T-helper 2 cell treated with Interferon-gamma antibody and Interleukin-4, amounts not matched to agents 5 μg/mL and 100 μg/mL, for 36 hours (primary cell): ENCODE measurements around the gene COL4A2.
"Not testable (repeated sequence)": the region's sequence is repeated elsewhere in the genome, so short reads cannot be mapped to it uniquely, and the experiment has no call there.

ENCODE experiments used
- DNase-seq: peaks from one replicate; pipeline ENCODE4 v3.0.0; 2021; ENCODE audit warnings: low spot score
- H3K27ac Mint-ChIP-seq: one replicate; pipeline ENCODE4 v1.8.0; 2021; ENCODE audit warnings: mild to moderate bottlenecking, mixed read lengths
- H3K27me3 Mint-ChIP-seq: one replicate; pipeline ENCODE4 v1.8.0; 2021; ENCODE audit warnings: low read depth, mixed read lengths
- H3K36me3 Mint-ChIP-seq: one replicate; pipeline ENCODE4 v1.8.0; 2021; ENCODE audit warnings: low read depth, mixed read lengths
- H3K4me1 Mint-ChIP-seq: one replicate; pipeline ENCODE4 v1.8.0; 2021; ENCODE audit warnings: low read depth, mixed read lengths
- H3K4me3 Mint-ChIP-seq: one replicate; pipeline ENCODE4 v1.8.0; 2022; ENCODE audit warnings: mild to moderate bottlenecking, moderate library complexity, mixed read lengths
- H3K9me3 Mint-ChIP-seq: one replicate; pipeline ENCODE4 v1.8.0; 2021; ENCODE audit warnings: mixed read lengths

Gene COL4A2

DNA sequence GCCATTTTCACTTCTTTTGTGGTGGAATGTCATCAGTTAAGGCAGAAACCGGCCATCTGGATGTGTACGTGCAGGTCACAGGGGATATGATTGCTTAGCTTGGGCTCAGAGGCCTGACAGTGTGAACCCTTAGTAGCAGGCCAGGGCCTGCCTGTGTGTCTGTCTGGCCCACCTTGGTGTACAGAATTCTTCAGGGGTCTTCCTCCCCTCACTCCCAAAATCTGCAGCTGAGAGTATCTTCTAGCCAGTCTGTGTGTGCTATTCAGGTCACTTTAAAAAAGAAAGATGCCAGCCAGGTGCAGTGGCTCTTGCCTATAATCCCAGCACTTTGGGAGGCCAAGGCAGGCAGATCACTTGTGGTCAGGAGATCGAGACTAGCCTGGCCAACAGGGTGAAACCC, 179.8 kb downstream of the COL4A2 start:
- not testable (repeated sequence) for DNase-seq, H3K27me3 Mint-ChIP-seq, H3K27ac Mint-ChIP-seq, H3K9me3 Mint-ChIP-seq, H3K4me3 Mint-ChIP-seq, H3K36me3 Mint-ChIP-seq, H3K4me1 Mint-ChIP-seq

- DNase-seq: no peak
- H3K9me3 Mint-ChIP-seq: no peaks in the 10 kb centered on the region
- no peaks in the 10 kb centered on the region for H3K4me1 Mint-ChIP-seq
- H3K36me3 Mint-ChIP-seq: no peaks in the 10 kb centered on the region
- no peak overlapping the region for H3K4me3 Mint-ChIP-seq
- no peak overlapping the region for H3K27ac Mint-ChIP-seq
- no peaks in the 10 kb centered on the region for H3K27me3 Mint-ChIP-seq
Measured at GRCh38 chr13:110490009-110490770, 183.1 kb downstream of the COL4A2 start.

DNA sequence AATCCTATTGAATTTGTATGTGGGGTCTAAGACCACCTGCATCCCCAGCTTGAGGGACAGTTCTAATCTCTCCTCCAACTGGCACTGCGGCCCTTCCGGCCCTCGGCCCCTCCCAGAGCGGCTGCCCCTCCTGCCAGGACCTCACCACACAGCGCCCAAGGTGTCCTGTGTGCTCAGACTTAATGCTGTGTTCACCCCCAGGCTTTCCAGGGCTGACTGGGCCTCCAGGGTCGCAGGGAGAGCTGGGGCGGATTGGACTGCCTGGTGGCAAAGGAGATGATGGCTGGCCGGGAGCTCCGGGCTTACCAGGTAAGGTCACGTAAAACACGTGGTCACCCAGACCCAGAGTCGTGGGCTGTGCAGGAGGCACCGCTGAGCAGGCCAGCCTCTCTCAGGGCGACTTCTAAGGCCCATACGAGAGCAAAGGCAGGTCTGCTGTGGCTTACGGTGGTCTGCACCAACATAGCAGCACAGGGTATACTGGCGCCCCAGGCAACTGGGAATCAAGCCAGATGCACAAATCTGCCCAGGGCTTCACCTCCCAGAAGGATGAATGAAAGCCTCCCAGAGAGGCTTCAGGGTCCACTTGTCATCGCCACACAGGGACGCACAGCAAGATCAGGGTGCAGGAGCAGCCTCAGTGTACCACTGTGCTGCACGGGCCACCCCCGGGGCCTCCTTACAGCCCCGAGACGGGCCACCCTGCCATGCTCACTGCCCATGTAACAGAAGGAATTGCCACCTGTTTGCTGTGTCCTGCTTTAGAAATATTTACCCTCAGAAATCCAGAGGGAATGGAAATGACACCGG, 185.0 kb downstream of the COL4A2 start:
- H3K9me3 Mint-ChIP-seq: no peaks in the 10 kb centered on the region
- no peaks in the 10 kb centered on the region for H3K27me3 Mint-ChIP-seq
- no peak overlapping the region for H3K4me3 Mint-ChIP-seq
- no peaks in the 10 kb centered on the region for H3K36me3 Mint-ChIP-seq
- DNase-seq: no peak
- H3K4me1 Mint-ChIP-seq: no peaks in the 10 kb centered on the region
- no peak overlapping the region for H3K27ac Mint-ChIP-seq

DNA sequence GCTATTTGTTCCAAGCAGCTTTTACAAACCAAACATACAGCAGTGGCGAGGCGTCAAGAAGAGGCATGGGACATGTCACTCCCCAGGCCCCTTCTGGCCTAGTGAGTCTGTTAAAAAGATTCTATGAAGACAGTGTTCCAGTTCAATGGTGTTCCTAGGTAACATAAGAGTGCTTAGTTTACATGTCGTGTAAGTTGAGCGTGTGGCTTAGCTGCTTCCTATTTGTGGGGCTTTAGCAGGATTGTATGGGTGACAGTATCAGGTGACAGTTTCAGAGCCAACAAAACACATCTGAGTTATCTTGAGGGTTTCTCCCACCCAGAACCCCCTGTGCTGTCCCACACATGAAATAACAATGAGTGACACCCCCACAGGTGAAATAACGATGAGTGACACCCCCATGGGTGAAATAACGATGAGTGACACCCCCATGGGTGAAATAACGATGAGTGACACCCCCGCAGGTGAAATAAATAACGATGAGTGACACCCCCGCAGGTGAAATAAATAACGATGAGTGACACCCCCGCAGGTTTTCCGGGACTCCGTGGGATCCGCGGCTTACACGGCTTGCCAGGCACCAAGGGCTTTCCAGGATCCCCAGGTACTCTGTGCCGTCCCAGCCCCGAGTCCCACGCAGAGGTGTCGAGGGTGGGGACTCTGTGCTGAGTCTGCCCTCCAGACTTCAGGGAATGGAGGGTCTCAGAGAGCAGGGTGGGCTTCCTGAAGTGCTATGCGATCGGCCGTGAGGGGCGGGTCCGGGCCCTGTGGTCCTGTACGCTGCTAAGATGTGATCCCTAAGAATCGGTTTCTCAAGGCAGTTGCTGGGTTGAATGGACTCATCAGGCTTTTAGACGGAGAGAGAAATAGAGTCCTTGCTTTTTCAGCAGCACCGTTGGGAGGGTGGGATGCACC, 185.9 kb downstream of the COL4A2 start:
- Mint-ChIP-seq H3K4me3 (no peak overlapping the region), H3K36me3 (no peaks in the 10 kb centered on the region), H3K27ac (no peak overlapping the region), H3K4me1 (no peaks in the 10 kb centered on the region), H3K27me3 (no peaks in the 10 kb centered on the region), H3K9me3 (no peaks in the 10 kb centered on the region)
- no peak for DNase-seq

DNA sequence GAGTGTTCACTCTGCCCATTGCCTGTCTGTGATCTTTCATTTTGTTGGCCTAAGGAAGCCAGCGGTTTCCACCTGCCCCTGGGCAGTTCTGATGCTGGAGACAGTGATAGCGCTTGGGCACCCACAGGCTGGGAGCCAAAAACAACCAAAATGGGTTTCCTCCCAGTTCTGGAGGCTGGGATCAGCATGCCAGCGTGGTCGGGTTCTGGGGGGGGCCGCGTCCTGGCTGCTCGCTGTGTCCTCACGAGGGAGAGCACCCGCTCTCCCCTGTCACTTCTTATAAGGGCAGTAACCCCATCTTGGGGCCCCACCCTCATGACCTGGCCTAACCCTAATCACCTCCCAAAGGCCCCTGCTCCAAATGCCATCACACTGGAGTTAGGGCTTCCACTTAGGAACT, 186.5 kb downstream of the COL4A2 start:
- DNase-seq: no peak
- H3K27ac Mint-ChIP-seq: no peak overlapping the region
- H3K36me3 Mint-ChIP-seq: no peaks in the 10 kb centered on the region
- no peaks in the 10 kb centered on the region for H3K9me3 Mint-ChIP-seq
- H3K4me1 Mint-ChIP-seq: no peaks in the 10 kb centered on the region
- H3K4me3 Mint-ChIP-seq: no peak overlapping the region
- H3K27me3 Mint-ChIP-seq: no peaks in the 10 kb centered on the region

GRCh38 chr13:110495376-110495775, 188.3 kb downstream of the COL4A2 start:
- no peaks in the 10 kb centered on the region for H3K27me3 Mint-ChIP-seq
- no peaks in the 10 kb centered on the region for H3K4me1 Mint-ChIP-seq
- H3K4me3 Mint-ChIP-seq: no peak overlapping the region

GRCh38 chr13:110495881-110496280, 188.8 kb downstream of the COL4A2 start:
- no peaks in the 10 kb centered on the region for H3K9me3 Mint-ChIP-seq
- H3K36me3 Mint-ChIP-seq: no peaks in the 10 kb centered on the region
- no peaks in the 10 kb centered on the region for H3K4me1 Mint-ChIP-seq
- no peaks in the 10 kb centered on the region for H3K27me3 Mint-ChIP-seq
- no peak overlapping the region for H3K27ac Mint-ChIP-seq
- no peak for DNase-seq
- H3K4me3 Mint-ChIP-seq: no peak overlapping the region

More at GRCh38 chr13:110495376-110495775, 188.3 kb downstream of the COL4A2 start:
- Mint-ChIP-seq H3K9me3 (no peaks in the 10 kb centered on the region), H3K36me3 (no peaks in the 10 kb centered on the region), H3K27ac (no peak overlapping the region)
- DNase-seq: no peak

- no peak for DNase-seq
- H3K27me3 Mint-ChIP-seq: no peaks in the 10 kb centered on the region
- no peak overlapping the region for H3K4me3 Mint-ChIP-seq
- no peaks in the 10 kb centered on the region for H3K9me3 Mint-ChIP-seq
- H3K36me3 Mint-ChIP-seq: no peaks in the 10 kb centered on the region
- H3K4me1 Mint-ChIP-seq: no peaks in the 10 kb centered on the region
- no peak overlapping the region for H3K27ac Mint-ChIP-seq
Measured at GRCh38 chr13:110496281-110496680, 189.2 kb downstream of the COL4A2 start.

DNA sequence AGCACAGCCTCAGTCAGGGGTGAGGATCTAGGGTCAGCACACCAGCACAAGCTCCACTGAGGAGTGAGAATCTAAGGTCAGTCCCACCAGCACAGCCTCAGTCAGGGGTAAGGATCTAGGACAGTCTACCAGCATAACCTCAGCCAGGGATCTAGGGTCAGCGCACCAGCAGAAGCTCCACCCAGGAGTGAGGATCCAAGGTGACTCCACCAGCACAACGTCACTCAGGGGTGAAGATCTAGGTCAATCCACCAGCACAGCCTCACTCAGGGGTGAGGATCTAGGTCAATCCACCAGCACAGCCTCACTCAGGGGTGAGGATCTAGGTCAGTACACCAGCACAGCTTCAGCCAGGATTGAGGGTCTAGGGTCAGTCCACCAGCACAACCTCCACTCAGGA, 189.9 kb downstream of the COL4A2 start:
- DNase-seq: no peak
- H3K4me3 Mint-ChIP-seq: no peak overlapping the region
- no peaks in the 10 kb centered on the region for H3K27me3 Mint-ChIP-seq
- H3K27ac Mint-ChIP-seq: no peak overlapping the region
- no peaks in the 10 kb centered on the region for H3K4me1 Mint-ChIP-seq
- H3K36me3 Mint-ChIP-seq: no peaks in the 10 kb centered on the region
- no peaks in the 10 kb centered on the region for H3K9me3 Mint-ChIP-seq

DNA sequence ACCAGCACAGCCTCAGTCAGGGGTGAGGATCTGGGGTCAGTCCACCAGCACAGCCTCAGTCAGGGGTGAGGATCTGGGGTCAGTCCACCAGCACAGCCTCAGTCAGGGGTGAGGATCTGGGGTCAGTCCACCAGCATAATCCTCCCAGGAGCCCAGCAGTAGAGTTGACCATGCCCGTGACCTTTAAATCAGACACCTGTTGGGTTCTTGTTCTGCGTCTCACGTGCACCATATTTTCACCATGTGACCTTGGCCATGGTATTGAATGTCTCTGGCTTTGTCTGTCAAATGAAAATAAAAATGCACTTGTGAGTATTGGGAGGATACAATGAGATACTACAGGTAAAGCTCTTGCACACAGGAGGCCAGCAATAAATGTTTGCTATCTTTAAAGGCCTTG, 190.8 kb downstream of the COL4A2 start:
- not testable (repeated sequence) for H3K9me3 Mint-ChIP-seq, H3K27ac Mint-ChIP-seq, H3K27me3 Mint-ChIP-seq, H3K4me3 Mint-ChIP-seq, H3K36me3 Mint-ChIP-seq, DNase-seq, H3K4me1 Mint-ChIP-seq

DNA sequence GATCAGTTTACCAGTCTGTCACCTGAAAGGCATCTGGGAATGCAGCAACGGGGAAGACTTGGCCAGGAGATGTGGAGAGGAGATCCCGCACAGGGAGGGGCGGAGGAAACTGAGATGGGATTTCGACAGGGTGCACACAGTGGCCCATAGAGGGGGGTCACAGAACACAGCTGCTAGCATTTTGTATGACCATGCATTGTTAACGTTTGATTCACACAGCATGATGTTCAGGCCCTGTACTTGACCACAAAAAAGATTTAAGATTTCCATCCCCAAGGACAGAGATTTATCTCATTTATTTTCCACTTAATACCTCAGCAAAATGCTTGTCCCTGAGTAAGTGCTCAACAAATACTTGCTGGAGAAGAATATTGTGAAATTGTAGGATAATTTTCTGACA, 191.2 kb downstream of the COL4A2 start:
- H3K4me1 Mint-ChIP-seq: no peaks in the 10 kb centered on the region
- H3K27ac Mint-ChIP-seq: no peak overlapping the region
- H3K27me3 Mint-ChIP-seq: no peaks in the 10 kb centered on the region
- DNase-seq: no peak
- H3K36me3 Mint-ChIP-seq: no peaks in the 10 kb centered on the region
- H3K4me3 Mint-ChIP-seq: no peak overlapping the region
- H3K9me3 Mint-ChIP-seq: no peaks in the 10 kb centered on the region

- Mint-ChIP-seq H3K27ac (no peak overlapping the region), H3K4me1 (no peaks in the 10 kb centered on the region), H3K4me3 (no peak overlapping the region), H3K27me3 (no peaks in the 10 kb centered on the region), H3K36me3 (no peaks in the 10 kb centered on the region), H3K9me3 (no peaks in the 10 kb centered on the region)
- no peak for DNase-seq
Measured at GRCh38 chr13:110498765-110499164, 191.7 kb downstream of the COL4A2 start.

DNA sequence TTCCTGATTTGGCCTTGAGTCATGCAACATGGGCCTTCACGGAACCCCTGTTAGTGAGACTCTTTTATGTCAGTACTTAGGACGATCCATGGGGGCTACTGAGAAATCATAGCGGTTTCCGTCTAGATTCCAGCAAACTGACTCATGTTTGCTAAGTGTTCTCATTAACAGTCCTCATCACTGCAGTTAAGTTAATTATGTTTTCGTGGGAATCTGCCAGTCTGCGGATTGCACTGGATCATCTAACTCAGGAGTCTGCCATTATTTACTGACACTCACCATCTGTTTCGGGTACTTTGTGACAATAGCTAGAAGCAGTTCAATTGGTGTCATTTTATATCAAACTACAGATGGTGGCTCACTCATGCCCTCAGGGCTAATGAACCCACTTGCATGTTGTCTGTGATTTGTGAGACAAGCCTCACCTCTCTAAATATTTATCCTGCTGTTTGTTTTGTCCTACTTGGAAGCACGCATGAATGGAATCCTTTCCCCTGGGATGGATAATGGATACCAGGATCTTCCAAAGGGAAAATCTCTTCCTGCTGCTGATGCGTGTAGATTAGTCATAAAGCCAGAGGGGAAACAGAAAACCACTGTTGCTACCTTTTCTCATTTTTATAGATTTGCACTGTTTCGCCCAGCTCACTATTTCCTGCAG, 192.7 kb downstream of the COL4A2 start:
- Mint-ChIP-seq H3K36me3 (no peaks in the 10 kb centered on the region), H3K9me3 (no peaks in the 10 kb centered on the region), H3K4me3 (no peak overlapping the region), H3K27me3 (no peaks in the 10 kb centered on the region), H3K4me1 (no peaks in the 10 kb centered on the region), H3K27ac (no peak overlapping the region)
- DNase-seq: no peak
